Activated CD4-positive, alpha-beta T cell treated with anti-CD3 and anti-CD28 coated beads, Interleukin-2, Interleukin-4, amounts not matched to agents 100 ng/mL and 50 ng/mL, durations not matched to agents 16 hours and 8 hours (primary cell): ENCODE measurements around the gene KIRREL1.

Source experiments
- DNase-seq: peaks from one replicate; pipeline ENCODE4 v3.0.0-alpha.2; 2020; ENCODE audit warnings: low spot score

Gene KIRREL1

DNA sequence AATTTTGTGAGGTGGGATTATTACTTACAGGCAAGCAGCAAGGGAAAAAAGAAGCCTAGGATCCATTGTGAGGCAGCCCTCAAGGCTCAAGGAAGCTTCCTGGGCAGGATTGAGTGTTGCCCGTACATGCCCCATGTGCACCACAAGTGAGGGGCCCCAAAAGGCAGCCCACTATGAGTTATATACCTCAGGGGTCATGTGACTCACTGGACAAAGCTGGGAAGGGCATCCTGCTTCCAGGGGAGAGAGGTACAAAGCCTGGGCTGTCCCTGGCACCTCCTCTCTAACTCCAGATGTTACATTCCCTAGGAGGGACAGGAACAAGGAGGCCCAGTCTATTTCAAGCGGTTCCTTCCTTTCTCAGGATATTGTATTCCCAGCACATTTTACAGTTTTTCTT, 153.3 kb downstream of the KIRREL1 start:
- no peak for DNase-seq

DNA sequence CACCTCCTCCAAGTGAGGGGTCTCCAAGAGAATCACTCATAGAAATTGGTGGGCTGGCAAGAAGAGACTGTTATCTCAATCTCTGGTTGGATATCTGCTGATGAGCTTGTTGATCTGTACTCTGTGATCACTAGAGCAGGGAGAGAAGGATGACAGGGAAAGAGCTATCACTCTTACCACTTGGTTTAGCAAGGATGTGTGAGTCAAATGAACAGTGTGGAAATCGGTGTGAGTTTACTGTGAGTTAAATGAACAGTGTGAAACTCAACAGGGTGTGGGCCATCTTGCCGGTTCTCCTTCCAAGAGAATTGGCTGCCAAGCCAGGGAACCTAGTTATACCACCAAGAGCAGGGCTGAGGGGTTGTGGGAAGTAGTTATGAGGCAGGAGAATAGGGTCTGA, 154.0 kb downstream of the KIRREL1 start:
- no peak for DNase-seq

DNA sequence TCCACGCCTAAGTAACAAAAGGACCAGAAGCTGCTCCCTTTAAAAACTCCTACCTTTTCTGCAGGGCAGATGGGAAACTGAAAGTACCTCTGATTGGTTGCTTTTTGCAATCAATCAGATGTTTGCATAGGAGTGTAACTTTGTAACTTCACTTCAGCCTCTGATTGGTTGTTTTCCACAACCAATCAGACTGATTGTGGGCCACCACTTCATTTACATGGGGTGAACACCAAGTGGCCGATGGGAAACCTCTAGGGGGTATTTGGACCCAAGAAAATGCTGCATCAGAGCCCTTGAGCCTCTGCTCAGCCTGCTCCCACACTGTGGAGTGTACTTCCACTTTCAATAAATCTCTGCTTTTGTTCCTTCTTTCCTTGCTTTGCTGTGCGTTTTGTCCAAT, 154.4 kb downstream of the KIRREL1 start:
- no peak for DNase-seq

DNA sequence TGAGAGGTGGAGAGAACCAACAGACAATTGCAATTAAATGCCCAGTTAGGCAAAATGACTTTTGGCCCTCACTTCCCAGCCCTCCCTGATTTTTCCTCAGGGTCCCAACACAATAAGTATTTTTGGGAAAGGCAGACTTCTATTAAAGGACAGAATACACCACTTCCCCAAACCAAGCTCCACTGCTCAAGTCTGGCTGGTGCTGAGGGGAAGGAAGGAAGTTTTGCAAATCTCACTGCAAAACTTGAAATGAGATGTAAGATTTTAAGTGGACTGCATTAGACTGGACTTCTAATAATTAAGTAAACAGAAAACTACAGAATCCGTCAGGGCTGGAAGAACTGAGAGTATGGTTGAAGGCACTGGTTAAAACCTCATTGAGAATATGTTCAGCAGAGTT, 155.0 kb downstream of the KIRREL1 start:
- DNase-seq, result no peak

DNA sequence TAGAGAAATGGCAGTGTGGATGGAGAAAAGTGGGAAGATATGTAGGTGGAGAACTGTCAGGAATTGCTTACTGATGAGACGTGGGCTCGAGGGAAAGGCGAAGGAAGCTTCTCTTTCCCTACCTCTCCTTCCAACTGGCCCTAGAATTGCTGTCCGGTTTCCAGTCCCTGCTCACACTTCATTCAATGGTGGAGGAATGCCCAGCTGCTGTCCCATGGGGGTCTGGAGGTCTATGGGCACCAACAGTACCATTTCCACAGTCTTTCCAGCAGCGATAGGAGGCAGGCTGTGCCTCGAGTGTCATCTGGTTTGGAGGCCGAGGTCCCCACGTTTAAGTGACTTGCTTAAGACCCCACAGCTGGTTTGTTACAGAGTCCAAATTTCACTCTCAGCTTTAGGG, 155.7 kb downstream of the KIRREL1 start:
- no peak for DNase-seq
